Measurements from ENCODE around the gene ARHGAP28. TPM values are rescaled to one million over a fixed set of nuclear protein-coding genes. Genes with fewer than 3 reads are reported as not detected.

ARHGAP28 gene
- total and polyA plus RNA-seq, 2 experiments from 2014 or later: 0.20 TPM; not detected in 1

GRCh38 chr18:6683112-6683876 is 46.2 kb upstream of the ARHGAP28 start:
- H3F3A ChIP-seq (ENCODE audit: insufficient read depth): no peaks in the 10 kb centered on the region
- H2AFZ ChIP-seq: no peak overlapping the region; the same call in 1 of the 2 replicates
- H3K36me3 ChIP-seq (ENCODE audit: low read depth): no peaks in the 10 kb centered on the region
- no peaks in the 10 kb centered on the region; the same call in none of the 2 replicates for H3K27me3 ChIP-seq (replicated peaks; ENCODE audit: insufficient read depth)
- no peak overlapping the region for H3K9ac ChIP-seq
- no peaks in the 10 kb centered on the region for H3K79me2 ChIP-seq (ENCODE audit: insufficient read depth)
- H3K9me2 ChIP-seq (ENCODE audit: insufficient read depth): no peaks in the 10 kb centered on the region
- no peaks in the 10 kb centered on the region for H4K20me1 ChIP-seq (ENCODE audit: insufficient read depth)
- no peak overlapping the region for H3K4me2 ChIP-seq (ENCODE audit: unreplicated experiment)
- WGBS, 2 experiments (ENCODE audit: low coverage in 1 of 2, low lambda C conversion rate in 2 of 2, missing lambda C conversion rate in 2 of 2): 65 to 66% methylated on average over 21 to 25 of the region's 25 CpGs
- no peak for TF ChIP-seq EZH2phosphoT487 (IDR thresholded peaks at IDR 0.05; ENCODE audit: insufficient read depth, low read depth)
- TF ChIP-seq EZH2 (IDR thresholded peaks at IDR 0.05; ENCODE audit: insufficient read depth, poor library complexity, severe bottlenecking): no peak
- no peak overlapping the region for H3K4me3 ChIP-seq
- no peak for DNase-seq
- no peaks in the 10 kb centered on the region for H3K9me3 ChIP-seq (ENCODE audit: low read depth)
- no peak overlapping the region for H3K27ac ChIP-seq
- no peaks in the 10 kb centered on the region for H3K4me1 ChIP-seq (ENCODE audit: insufficient read depth)
- in situ Hi-C loops (cut with MboI): no loop called here

- Histone ChIP-seq H3K79me2 (ENCODE audit: insufficient read depth) (no peaks in the 10 kb centered on the region), H3F3A (ENCODE audit: insufficient read depth) (no peaks in the 10 kb centered on the region), H3K9me2 (ENCODE audit: insufficient read depth) (no peaks in the 10 kb centered on the region), H3K9me3 (ENCODE audit: low read depth) (no peaks in the 10 kb centered on the region), H3K4me1 (ENCODE audit: insufficient read depth) (no peaks in the 10 kb centered on the region), H3K9ac (no peak overlapping the region), H3K27ac (no peak overlapping the region), H3K4me3 (no peak overlapping the region), H3K27me3 (replicated peaks; ENCODE audit: insufficient read depth) (no peaks in the 10 kb centered on the region), H4K20me1 (ENCODE audit: insufficient read depth) (no peaks in the 10 kb centered on the region), H2AFZ (no peak overlapping the region), H3K36me3 (ENCODE audit: low read depth) (no peaks in the 10 kb centered on the region), H3K4me2 (ENCODE audit: unreplicated experiment) (no peak overlapping the region)
- TF ChIP-seq EZH2 (IDR thresholded peaks at IDR 0.05; ENCODE audit: insufficient read depth, poor library complexity, severe bottlenecking): no peak
- no peak for TF ChIP-seq EZH2phosphoT487 (IDR thresholded peaks at IDR 0.05; ENCODE audit: insufficient read depth, low read depth)
- in situ Hi-C loops (cut with MboI): no loop called here
- no peak for DNase-seq
Measured at GRCh38 chr18:6687676-6688075, 41.8 kb upstream of the ARHGAP28 start.

- no peak for DNase-seq
- Histone ChIP-seq H3K27me3 (replicated peaks; ENCODE audit: insufficient read depth) (no peaks in the 10 kb centered on the region), H3K4me1 (ENCODE audit: insufficient read depth) (no peaks in the 10 kb centered on the region), H3K9ac (no peak overlapping the region), H3K9me2 (ENCODE audit: insufficient read depth) (no peaks in the 10 kb centered on the region), H4K20me1 (ENCODE audit: insufficient read depth) (no peaks in the 10 kb centered on the region), H3K79me2 (ENCODE audit: insufficient read depth) (no peaks in the 10 kb centered on the region), H3K9me3 (ENCODE audit: low read depth) (no peaks in the 10 kb centered on the region), H3K4me2 (ENCODE audit: unreplicated experiment) (no peak overlapping the region), H3K4me3 (no peak overlapping the region), H2AFZ (no peak overlapping the region), H3F3A (ENCODE audit: insufficient read depth) (no peaks in the 10 kb centered on the region), H3K36me3 (ENCODE audit: low read depth) (no peaks in the 10 kb centered on the region), H3K27ac (no peak overlapping the region)
- TF ChIP-seq EZH2phosphoT487 (IDR thresholded peaks at IDR 0.05; ENCODE audit: insufficient read depth, low read depth) (no peak), EZH2 (IDR thresholded peaks at IDR 0.05; ENCODE audit: insufficient read depth, poor library complexity, severe bottlenecking) (no peak)
- 28 to 30% methylated on average over 1 of the region's 1 CpG for WGBS, 2 experiments (ENCODE audit: low coverage in 1 of 2, low lambda C conversion rate in 2 of 2, missing lambda C conversion rate in 2 of 2)
- in situ Hi-C loops (cut with MboI): no loop called here
Measured at GRCh38 chr18:6708890-6709289, 20.6 kb upstream of the ARHGAP28 start.

- H3K4me1 ChIP-seq (ENCODE audit: insufficient read depth): no peaks in the 10 kb centered on the region
- no peaks in the 10 kb centered on the region for H3K79me2 ChIP-seq (ENCODE audit: insufficient read depth)
Measured at GRCh38 chr18:6711467-6711866, 18.0 kb upstream of the ARHGAP28 start.

More at GRCh38 chr18:6711467-6711866, 18.0 kb upstream of the ARHGAP28 start:
- TF ChIP-seq EZH2 (IDR thresholded peaks at IDR 0.05; ENCODE audit: insufficient read depth, poor library complexity, severe bottlenecking) (no peak), EZH2phosphoT487 (IDR thresholded peaks at IDR 0.05; ENCODE audit: insufficient read depth, low read depth) (no peak)
- Histone ChIP-seq H2AFZ (no peak overlapping the region), H3K27me3 (replicated peaks; ENCODE audit: insufficient read depth) (no peaks in the 10 kb centered on the region), H4K20me1 (ENCODE audit: insufficient read depth) (no peaks in the 10 kb centered on the region), H3K4me2 (ENCODE audit: unreplicated experiment) (no peak overlapping the region), H3K36me3 (ENCODE audit: low read depth) (no peaks in the 10 kb centered on the region), H3K4me3 (no peak overlapping the region), H3K9me2 (ENCODE audit: insufficient read depth) (no peaks in the 10 kb centered on the region), H3K9ac (no peak overlapping the region), H3K9me3 (ENCODE audit: low read depth) (no peaks in the 10 kb centered on the region), H3F3A (ENCODE audit: insufficient read depth) (no peaks in the 10 kb centered on the region), H3K27ac (no peak overlapping the region)
- no peak for DNase-seq
- 73 to 82% methylated on average over 1 of the region's 1 CpG for WGBS, 2 experiments (ENCODE audit: low coverage in 1 of 2, low lambda C conversion rate in 2 of 2, missing lambda C conversion rate in 2 of 2)
- in situ Hi-C loops (cut with MboI): no loop called here

Measured in GM23248 (cell line).